ENCODE results near the gene NRAP. TPM values are rescaled to one million over a fixed set of nuclear protein-coding genes. Genes with fewer than 3 reads are reported as not detected.

Gene NRAP
- total RNA-seq, 1 donor from 2014 or later, result 27.1 TPM

- Histone ChIP-seq H3K27me3 (ENCODE audit: control insufficient read depth in 3 of 3, insufficient read depth in 3 of 3, low read length in 3 of 3) (no peaks in the 10 kb centered on the region), H3K9ac (ENCODE audit: low read depth in 1 of 3, low read length in 3 of 3) (no peak overlapping the region), H3K4me1 (ENCODE audit: control insufficient read depth in 3 of 3, insufficient read depth in 3 of 3, low read length in 3 of 3) (peaks cover 7 to 28% (median 26%) of the 10 kb centered on the region in 3 donors), H3K27ac (ENCODE audit: low read depth, low read length) (no peak overlapping the region), H3K36me3 (ENCODE audit: control insufficient read depth in 3 of 3, insufficient read depth in 3 of 3, low read length in 3 of 3) (no peaks in the 10 kb centered on the region), H3K4me3 (ENCODE audit: low read length in 3 of 3) (no peak overlapping the region), H3K9me3 (ENCODE audit: control insufficient read depth in 3 of 3, low read length in 3 of 3) (no peaks in the 10 kb centered on the region)
These were observed 87.0 kb downstream of the NRAP start for GRCh38 chr10:113576852-113577251.

GRCh38 chr10:113573368-113573767 lies 90.5 kb downstream of the NRAP start:
- Histone ChIP-seq H3K4me1 (ENCODE audit: control insufficient read depth in 3 of 3, insufficient read depth in 3 of 3, low read length in 3 of 3) (peaks cover 3 to 40% (median 33%) of the 10 kb centered on the region in 3 donors), H3K27ac (ENCODE audit: low read depth, low read length) (no peak overlapping the region), H3K9ac (ENCODE audit: low read depth in 1 of 3, low read length in 3 of 3) (no peak overlapping the region), H3K27me3 (ENCODE audit: control insufficient read depth in 3 of 3, insufficient read depth in 3 of 3, low read length in 3 of 3) (no peaks in the 10 kb centered on the region), H3K9me3 (ENCODE audit: control insufficient read depth in 3 of 3, low read length in 3 of 3) (no peaks in the 10 kb centered on the region), H3K36me3 (ENCODE audit: control insufficient read depth in 3 of 3, insufficient read depth in 3 of 3, low read length in 3 of 3) (no peaks in the 10 kb centered on the region), H3K4me3 (ENCODE audit: low read length in 3 of 3) (no peak overlapping the region)

DNA sequence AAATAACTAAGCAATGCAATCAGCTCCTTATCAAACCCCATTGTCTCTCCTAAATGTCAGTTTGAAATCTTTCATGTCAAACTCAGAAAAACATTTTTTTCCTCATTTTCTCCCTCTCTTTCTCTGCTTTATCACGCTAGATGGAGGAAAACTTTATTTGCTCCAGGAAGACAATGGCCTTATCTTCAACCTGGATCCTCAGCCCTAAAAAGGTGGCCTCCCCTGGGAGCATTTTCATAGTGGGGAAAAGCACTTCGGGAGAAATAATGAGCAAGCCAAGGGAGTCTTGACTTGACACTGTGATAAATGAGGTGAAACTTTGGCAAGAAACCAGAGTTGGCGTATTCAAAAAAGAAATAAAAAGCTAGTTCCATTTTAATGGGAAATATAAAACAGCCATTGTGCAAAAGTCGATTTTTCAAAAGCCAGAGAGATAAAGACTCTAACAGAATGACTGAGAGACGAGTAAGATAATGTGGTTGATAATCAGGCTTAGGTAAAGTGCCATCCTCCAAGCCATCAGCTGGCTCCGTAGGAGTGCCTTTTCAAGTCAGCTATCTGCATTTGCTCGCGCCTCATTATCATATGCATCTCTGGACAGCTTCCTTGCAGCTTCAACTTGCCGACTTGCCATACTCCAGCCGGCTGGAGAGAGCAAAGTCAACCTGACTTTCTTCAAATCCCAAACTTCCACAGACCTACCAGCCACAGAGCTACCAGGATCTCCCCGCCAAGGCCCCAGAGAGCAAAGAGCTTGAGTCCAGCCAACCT lies 91.1 kb downstream of the NRAP start:
- no peaks in the 10 kb centered on the region for H3K36me3 ChIP-seq (ENCODE audit: control insufficient read depth in 3 of 3, insufficient read depth in 3 of 3, low read length in 3 of 3)
- H3K9ac ChIP-seq (ENCODE audit: low read depth in 1 of 3, low read length in 3 of 3), result no peak overlapping the region
- H3K9me3 ChIP-seq (ENCODE audit: control insufficient read depth in 3 of 3, low read length in 3 of 3), result no peaks in the 10 kb centered on the region
- H3K4me1 ChIP-seq (ENCODE audit: control insufficient read depth in 3 of 3, insufficient read depth in 3 of 3, low read length in 3 of 3), result peaks cover 2 to 35% (median 30%) of the 10 kb centered on the region in 3 donors
- no peaks in the 10 kb centered on the region for H3K27me3 ChIP-seq (ENCODE audit: control insufficient read depth in 3 of 3, insufficient read depth in 3 of 3, low read length in 3 of 3)
- H3K27ac ChIP-seq (ENCODE audit: low read depth, low read length), result no peak overlapping the region
- no peak overlapping the region for H3K4me3 ChIP-seq (ENCODE audit: low read length in 3 of 3)

- H3K36me3 ChIP-seq (ENCODE audit: control insufficient read depth in 3 of 3, insufficient read depth in 3 of 3, low read length in 3 of 3), result no peaks in the 10 kb centered on the region
These were observed 94.3 kb downstream of the NRAP start for GRCh38 chr10:113569576-113569975.

DNA sequence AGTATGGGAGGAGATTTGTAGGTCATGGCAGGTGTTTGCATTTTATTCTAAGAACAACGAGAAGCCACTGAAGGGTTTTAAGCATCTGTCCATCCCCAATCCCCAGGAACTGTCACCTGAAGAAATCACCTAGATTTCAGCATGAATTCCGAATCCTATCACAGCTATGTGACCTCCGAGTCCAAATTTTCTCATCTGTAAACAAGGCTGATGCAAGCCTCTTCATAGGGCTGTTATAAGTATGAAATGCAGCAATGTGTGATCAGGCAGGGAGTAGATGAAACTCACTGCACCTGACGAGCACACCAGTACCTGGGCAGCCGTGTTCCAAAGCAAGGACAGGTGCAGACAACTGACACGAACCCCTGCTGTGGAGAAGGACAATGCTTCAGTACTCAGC lies 97.0 kb downstream of the NRAP start:
- Histone ChIP-seq H3K9ac (ENCODE audit: low read depth in 1 of 3, low read length in 3 of 3) (no peak overlapping the region), H3K27me3 (ENCODE audit: control insufficient read depth in 3 of 3, insufficient read depth in 3 of 3, low read length in 3 of 3) (no peaks in the 10 kb centered on the region), H3K9me3 (ENCODE audit: control insufficient read depth in 3 of 3, low read length in 3 of 3) (no peaks in the 10 kb centered on the region), H3K36me3 (ENCODE audit: control insufficient read depth in 3 of 3, insufficient read depth in 3 of 3, low read length in 3 of 3) (no peaks in the 10 kb centered on the region), H3K4me1 (ENCODE audit: control insufficient read depth in 3 of 3, insufficient read depth in 3 of 3, low read length in 3 of 3) (peaks cover 12 to 42% (median 31%) of the 10 kb centered on the region in 3 donors), H3K27ac (ENCODE audit: low read depth, low read length) (no peak overlapping the region), H3K4me3 (ENCODE audit: low read length in 3 of 3) (no peak overlapping the region)

More at GRCh38 chr10:113569576-113569975, 94.3 kb downstream of the NRAP start:
- Histone ChIP-seq H3K9ac (ENCODE audit: low read depth in 1 of 3, low read length in 3 of 3) (no peak overlapping the region), H3K4me3 (ENCODE audit: low read length in 3 of 3) (peak overlapping the region in 1 of 3 donors; percentile 57), H3K4me1 (ENCODE audit: control insufficient read depth in 3 of 3, insufficient read depth in 3 of 3, low read length in 3 of 3) (peaks cover 6 to 35% (median 34%) of the 10 kb centered on the region in 3 donors), H3K27ac (ENCODE audit: low read depth, low read length) (peak overlapping the region; percentile 12), H3K27me3 (ENCODE audit: control insufficient read depth in 3 of 3, insufficient read depth in 3 of 3, low read length in 3 of 3) (no peaks in the 10 kb centered on the region), H3K9me3 (ENCODE audit: control insufficient read depth in 3 of 3, low read length in 3 of 3) (no peaks in the 10 kb centered on the region)

GRCh38 chr10:113565364-113565763 lies 98.5 kb downstream of the NRAP start:
- Histone ChIP-seq H3K9me3 (ENCODE audit: control insufficient read depth in 3 of 3, low read length in 3 of 3) (no peaks in the 10 kb centered on the region), H3K36me3 (ENCODE audit: control insufficient read depth in 3 of 3, insufficient read depth in 3 of 3, low read length in 3 of 3) (no peaks in the 10 kb centered on the region), H3K27me3 (ENCODE audit: control insufficient read depth in 3 of 3, insufficient read depth in 3 of 3, low read length in 3 of 3) (no peaks in the 10 kb centered on the region), H3K27ac (ENCODE audit: low read depth, low read length) (no peak overlapping the region), H3K4me1 (ENCODE audit: control insufficient read depth in 3 of 3, insufficient read depth in 3 of 3, low read length in 3 of 3) (peaks cover 15 to 37% (median 22%) of the 10 kb centered on the region in 3 donors), H3K4me3 (ENCODE audit: low read length in 3 of 3) (no peak overlapping the region), H3K9ac (ENCODE audit: low read depth in 1 of 3, low read length in 3 of 3) (no peak overlapping the region)

- no peaks in the 10 kb centered on the region for H3K27me3 ChIP-seq (ENCODE audit: control insufficient read depth in 3 of 3, insufficient read depth in 3 of 3, low read length in 3 of 3)
- H3K4me3 ChIP-seq (ENCODE audit: low read length in 3 of 3), result peak overlapping the region; percentile 61 to 78 (median 70)
- H3K27ac ChIP-seq (ENCODE audit: low read depth, low read length), result no peak overlapping the region
- no peaks in the 10 kb centered on the region for H3K9me3 ChIP-seq (ENCODE audit: control insufficient read depth in 3 of 3, low read length in 3 of 3)
- H3K36me3 ChIP-seq (ENCODE audit: control insufficient read depth in 3 of 3, insufficient read depth in 3 of 3, low read length in 3 of 3), result no peaks in the 10 kb centered on the region
- peak overlapping the region; percentile 58 to 71 (median 64) for H3K9ac ChIP-seq (ENCODE audit: low read depth in 1 of 3, low read length in 3 of 3)
- peaks cover 12 to 19% (median 13%) of the 10 kb centered on the region in 3 donors for H3K4me1 ChIP-seq (ENCODE audit: control insufficient read depth in 3 of 3, insufficient read depth in 3 of 3, low read length in 3 of 3)
These were observed 100.3 kb downstream of the NRAP start for GRCh38 chr10:113563306-113564088.

DNA sequence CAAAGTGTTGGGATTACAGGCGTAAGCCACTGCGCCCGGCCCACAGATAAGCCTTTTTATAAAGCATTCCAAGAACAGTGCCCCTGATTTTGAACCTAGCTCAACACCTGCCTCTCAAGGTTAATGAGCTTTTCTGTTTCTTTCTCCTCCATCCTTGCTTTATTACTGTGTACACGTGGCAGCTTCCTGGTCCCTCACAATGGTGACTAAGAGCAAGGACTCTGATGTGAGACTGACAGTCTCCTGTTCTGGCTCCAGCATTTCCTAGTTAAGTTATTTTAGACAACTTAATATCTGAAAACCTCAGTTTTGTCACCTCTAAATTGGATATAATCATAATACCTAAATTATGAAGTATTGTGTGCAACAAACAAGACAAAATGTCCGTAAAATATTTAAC lies 101.1 kb downstream of the NRAP start:
- no peaks in the 10 kb centered on the region for H3K27me3 ChIP-seq (ENCODE audit: control insufficient read depth in 3 of 3, insufficient read depth in 3 of 3, low read length in 3 of 3)
- H3K9ac ChIP-seq (ENCODE audit: low read depth in 1 of 3, low read length in 3 of 3), result peak overlapping the region in 1 of 3 donors; percentile 64
- H3K27ac ChIP-seq (ENCODE audit: low read depth, low read length), result no peak overlapping the region
- no peaks in the 10 kb centered on the region for H3K36me3 ChIP-seq (ENCODE audit: control insufficient read depth in 3 of 3, insufficient read depth in 3 of 3, low read length in 3 of 3)
- peaks cover 12 to 18% (median 13%) of the 10 kb centered on the region in 3 donors for H3K4me1 ChIP-seq (ENCODE audit: control insufficient read depth in 3 of 3, insufficient read depth in 3 of 3, low read length in 3 of 3)
- no peak overlapping the region for H3K4me3 ChIP-seq (ENCODE audit: low read length in 3 of 3)
- no peaks in the 10 kb centered on the region for H3K9me3 ChIP-seq (ENCODE audit: control insufficient read depth in 3 of 3, low read length in 3 of 3)

DNA sequence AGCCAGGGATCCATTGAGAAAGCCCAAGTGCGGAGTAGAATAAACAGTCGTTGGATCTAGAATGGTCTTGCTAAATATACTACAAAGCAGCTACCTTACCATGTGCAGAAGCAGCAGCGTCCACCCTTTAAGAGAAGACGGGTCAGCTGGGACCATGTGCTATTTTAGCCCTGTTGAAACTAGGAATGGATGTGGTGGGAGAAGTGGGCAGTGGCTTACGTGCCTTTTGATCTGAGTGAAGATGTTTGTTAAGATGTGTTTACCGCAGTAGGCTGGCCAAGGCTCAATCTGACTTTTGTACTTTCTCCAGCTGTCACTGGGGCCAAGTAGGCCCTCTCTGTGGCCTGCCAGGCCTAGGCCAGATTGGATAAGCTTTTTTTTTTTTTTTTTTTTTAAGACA lies 101.8 kb downstream of the NRAP start:
- no peak overlapping the region for H3K4me3 ChIP-seq (ENCODE audit: low read length in 3 of 3)
- H3K4me1 ChIP-seq (ENCODE audit: control insufficient read depth in 3 of 3, insufficient read depth in 3 of 3, low read length in 3 of 3), result peaks cover 12 to 18% (median 13%) of the 10 kb centered on the region in 3 donors
- no peaks in the 10 kb centered on the region for H3K36me3 ChIP-seq (ENCODE audit: control insufficient read depth in 3 of 3, insufficient read depth in 3 of 3, low read length in 3 of 3)
- H3K27me3 ChIP-seq (ENCODE audit: control insufficient read depth in 3 of 3, insufficient read depth in 3 of 3, low read length in 3 of 3), result no peaks in the 10 kb centered on the region
- H3K27ac ChIP-seq (ENCODE audit: low read depth, low read length), result no peak overlapping the region
- H3K9ac ChIP-seq (ENCODE audit: low read depth in 1 of 3, low read length in 3 of 3), result no peak overlapping the region
- H3K9me3 ChIP-seq (ENCODE audit: control insufficient read depth in 3 of 3, low read length in 3 of 3), result no peaks in the 10 kb centered on the region

DNA sequence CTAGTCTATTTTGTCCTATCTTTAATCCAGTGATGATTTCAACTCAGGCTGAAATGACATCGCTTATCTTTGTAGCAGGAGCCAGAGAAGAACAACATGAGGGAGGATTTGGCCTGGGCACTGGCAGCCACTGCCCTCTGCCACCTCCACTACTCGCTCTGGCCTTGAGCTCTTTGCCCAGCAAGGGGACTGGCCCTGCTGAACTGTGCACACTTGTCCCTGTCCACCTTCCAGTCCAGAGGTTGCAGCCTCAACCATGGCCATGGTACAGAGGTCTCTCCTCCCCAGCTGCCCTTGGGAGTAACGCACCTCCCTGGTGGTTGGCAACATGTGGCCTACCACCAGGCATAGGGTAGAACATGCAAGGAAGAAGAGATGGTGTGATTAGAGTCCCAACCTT lies 102.6 kb downstream of the NRAP start:
- Histone ChIP-seq H3K36me3 (ENCODE audit: control insufficient read depth in 3 of 3, insufficient read depth in 3 of 3, low read length in 3 of 3) (no peaks in the 10 kb centered on the region), H3K9ac (ENCODE audit: low read depth in 1 of 3, low read length in 3 of 3) (no peak overlapping the region), H3K4me3 (ENCODE audit: low read length in 3 of 3) (no peak overlapping the region), H3K27me3 (ENCODE audit: control insufficient read depth in 3 of 3, insufficient read depth in 3 of 3, low read length in 3 of 3) (no peaks in the 10 kb centered on the region), H3K27ac (ENCODE audit: low read depth, low read length) (no peak overlapping the region), H3K9me3 (ENCODE audit: control insufficient read depth in 3 of 3, low read length in 3 of 3) (no peaks in the 10 kb centered on the region), H3K4me1 (ENCODE audit: control insufficient read depth in 3 of 3, insufficient read depth in 3 of 3, low read length in 3 of 3) (peaks cover 12 to 18% (median 13%) of the 10 kb centered on the region in 3 donors)
